COLO829 (cell line): ENCODE data around the gene TMEM117.
"Not testable (repeated sequence)": the region's sequence is repeated elsewhere in the genome, so short reads cannot be mapped to it uniquely, and the experiment has no call there.

Experiments
- DNase-seq: peaks from one replicate; pipeline ENCODE4 v3.0.0; 2012; ENCODE audit warnings: low spot score

Gene TMEM117

DNA sequence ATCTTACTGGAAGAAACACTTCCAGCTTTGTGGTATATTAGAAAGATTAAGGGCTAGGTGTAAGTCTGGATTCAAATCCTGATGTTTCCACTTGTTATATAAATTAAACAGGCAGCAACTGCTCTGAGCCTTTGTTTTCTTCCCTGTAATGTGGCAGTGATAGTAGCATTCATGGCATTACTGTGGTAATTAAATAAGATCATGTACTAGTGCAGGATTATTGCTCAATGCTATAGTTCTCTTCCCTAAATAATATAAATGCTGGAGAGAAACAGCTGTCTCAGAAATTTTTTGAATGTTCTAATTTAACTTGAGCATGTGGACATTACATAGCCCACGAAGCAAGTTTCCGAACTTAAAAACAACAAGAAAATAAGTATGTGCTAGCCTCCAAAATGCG is 5.4 kb downstream of the TMEM117 start:
- no peak for DNase-seq

DNA sequence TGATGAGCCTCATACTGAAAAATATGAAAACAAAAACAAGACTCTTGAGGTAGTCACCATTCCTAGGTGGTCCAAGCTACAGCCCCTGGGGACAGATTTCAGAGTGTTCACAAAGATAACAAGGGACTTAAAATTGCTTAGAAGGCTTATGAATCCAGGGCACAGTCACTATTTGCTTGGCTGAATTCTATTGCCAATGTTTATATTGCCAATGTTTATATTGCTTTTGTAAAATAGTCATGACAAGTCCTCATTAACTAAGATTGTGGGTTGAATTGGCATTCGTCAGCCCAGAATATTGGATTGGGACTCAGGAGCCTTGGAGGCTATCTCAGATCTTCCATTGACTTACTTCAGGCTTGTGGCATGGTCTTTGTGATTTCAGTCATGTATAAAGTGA is 6.4 kb downstream of the TMEM117 start:
- DNase-seq: no peak

- DNase-seq: not testable (repeated sequence)
Observed at GRCh38 chr12:43847425-43848225, 11.7 kb downstream of the TMEM117 start.

DNA sequence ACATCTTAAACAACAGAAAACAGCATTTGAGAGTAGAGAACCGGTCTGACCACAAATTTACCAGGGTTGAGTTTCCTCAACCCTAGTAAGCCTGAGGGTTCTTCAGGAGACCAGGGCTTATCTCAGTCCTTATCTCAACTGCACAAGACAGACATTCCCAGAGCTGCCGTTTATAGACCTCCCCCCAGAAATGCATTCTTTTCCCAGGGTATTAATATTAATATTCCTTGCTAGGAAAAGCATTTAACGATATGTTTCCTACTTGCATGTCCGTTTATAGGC is 12.3 kb downstream of the TMEM117 start:
- DNase-seq: no peak

DNA sequence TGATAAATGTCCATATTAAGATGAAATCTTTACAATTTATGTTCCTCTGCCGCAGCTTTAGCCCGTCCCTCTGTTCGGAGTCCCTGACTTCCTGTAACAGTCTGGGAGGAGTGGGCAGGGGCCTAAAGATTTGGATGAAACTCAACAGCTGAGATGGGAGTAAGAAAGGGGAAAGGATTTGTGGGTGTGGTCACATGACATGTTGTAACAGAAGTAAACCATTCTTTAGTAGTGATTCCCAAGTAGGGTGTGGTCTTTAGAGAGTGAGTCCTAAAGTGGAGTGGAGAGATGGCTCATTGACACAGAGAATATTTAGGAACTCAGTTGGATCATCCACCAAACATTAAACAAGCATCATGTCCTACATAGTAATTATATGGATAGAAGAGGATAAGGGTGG is 12.9 kb downstream of the TMEM117 start:
- DNase-seq: no peak

- peak; percentile 59 for DNase-seq
Observed at GRCh38 chr12:43852744-43853143, 16.9 kb downstream of the TMEM117 start.

GRCh38 chr12:43856972-43857371 is 21.1 kb downstream of the TMEM117 start:
- no peak for DNase-seq

DNA sequence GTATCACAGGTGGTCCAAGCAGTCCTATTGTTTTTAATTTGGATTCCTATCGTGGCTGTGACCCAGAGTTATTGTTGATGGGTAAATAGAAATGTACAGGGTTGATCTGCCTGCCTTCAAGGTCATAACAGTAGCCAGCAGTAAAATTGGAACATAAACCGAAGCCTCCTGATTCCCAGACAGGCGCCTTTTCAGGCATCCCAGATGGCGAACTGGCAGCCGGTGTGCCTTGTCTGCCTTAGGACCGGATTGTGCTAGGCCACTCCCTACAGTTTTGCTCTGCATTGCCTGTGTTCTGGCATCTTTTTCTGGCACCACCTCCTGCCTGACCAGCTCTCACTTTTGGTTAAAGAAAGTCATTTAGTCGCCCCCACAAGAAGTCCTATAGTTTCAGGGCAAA is 22.2 kb downstream of the TMEM117 start:
- DNase-seq: no peak

- no peak for DNase-seq
Observed at GRCh38 chr12:43858991-43859390, 23.1 kb downstream of the TMEM117 start.

DNA sequence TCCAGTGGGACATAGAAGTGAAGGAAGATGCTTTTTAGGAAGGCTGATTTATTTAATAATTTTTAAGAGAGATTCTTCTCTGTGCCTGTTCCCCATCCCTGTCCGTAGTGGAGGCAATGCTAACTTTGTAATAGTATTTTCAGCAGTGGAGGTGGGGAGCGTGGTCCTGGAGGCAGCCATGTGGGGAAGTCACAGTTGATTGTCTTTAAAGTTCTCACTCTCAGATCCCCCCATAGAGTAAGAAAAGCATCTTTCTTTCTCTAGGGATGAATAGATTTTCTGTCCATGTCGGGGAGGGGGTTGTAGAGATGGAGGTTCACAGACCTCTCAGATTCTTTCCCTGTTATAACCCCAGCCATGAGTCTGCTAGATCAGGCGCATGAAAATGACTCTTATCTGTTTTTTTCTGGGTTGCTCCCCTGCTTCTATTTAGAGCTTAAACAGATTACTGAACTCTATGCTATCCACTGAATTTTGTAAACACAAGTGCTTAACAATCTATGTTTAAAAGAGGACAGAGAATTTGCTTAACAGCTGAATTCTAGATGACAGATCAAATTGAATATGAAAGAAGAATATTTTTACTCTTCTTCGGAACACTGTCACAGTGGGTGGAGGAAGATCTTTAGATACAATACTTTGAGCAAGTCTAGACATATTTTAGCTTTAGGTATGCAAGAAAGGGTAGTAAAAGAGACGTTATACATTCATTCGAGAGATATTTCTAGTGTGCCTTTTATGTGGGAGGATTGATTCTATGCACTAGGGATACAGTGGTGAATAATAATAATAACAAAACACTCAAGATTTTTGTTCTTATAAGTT is 25.3 kb downstream of the TMEM117 start:
- DNase-seq: no peak

DNA sequence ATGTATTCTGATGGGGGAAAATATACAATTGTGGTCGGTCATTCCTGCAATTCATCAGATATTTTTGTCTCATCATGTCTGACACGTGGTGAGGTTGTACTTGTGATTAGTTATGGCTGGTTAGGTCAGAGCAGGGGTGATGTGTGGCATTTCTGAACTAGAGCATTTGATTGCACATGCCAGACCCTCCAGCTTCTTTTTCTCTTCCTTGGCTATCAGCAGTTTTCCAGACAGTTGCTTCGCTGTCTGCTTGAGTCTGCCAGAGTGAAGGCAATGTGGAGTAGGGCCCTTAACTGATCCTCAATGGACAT is 25.9 kb downstream of the TMEM117 start:
- DNase-seq: no peak

GRCh38 chr12:43863770-43864366 is 28.0 kb downstream of the TMEM117 start:
- DNase-seq: no peak

DNA sequence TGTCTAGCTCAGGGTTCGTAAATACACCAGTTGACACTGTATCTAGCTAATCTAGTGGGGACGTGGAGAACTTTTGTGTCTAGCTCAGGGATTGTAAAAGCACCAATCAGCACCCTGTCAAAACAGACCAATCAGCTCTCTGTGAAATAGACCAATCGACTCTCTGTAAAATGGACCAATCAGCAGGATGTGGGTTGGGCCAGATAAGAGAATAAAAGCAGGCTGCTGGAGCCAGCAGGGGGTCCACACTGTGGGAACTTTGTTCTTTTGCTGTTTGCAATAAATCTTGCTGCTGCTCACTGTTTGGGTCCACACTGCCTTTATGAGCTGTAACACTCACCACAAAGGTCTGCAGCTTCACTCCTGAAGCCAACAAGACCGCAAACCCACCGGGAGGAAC is 28.7 kb downstream of the TMEM117 start:
- not testable (repeated sequence) for DNase-seq

GRCh38 chr12:43869184-43869583 is 33.3 kb downstream of the TMEM117 start:
- DNase-seq: no peak

- DNase-seq: not testable (repeated sequence)
Observed at GRCh38 chr12:43869765-43870164, 33.9 kb downstream of the TMEM117 start.

DNA sequence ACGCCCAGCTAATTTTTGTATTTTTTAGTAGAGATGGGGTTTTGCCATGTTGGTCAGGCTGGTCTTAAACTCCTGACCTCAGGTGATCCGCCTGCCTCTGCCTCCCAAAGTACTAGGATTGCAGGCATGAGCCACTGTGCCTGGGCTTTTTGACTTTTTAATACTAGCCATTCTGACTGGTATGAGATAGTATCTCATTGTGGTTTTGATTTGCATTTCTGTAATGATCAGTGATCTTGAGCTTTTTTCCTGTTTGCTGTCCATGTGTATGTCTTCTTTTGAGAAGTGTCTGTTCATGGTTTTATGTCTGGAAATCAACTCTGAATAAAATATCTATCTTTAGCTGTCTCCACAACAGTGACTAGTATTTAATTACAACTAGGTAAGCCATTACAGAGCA is 35.4 kb downstream of the TMEM117 start:
- not testable (repeated sequence) for DNase-seq

- DNase-seq: no peak
Observed at GRCh38 chr12:43872396-43872795, 36.5 kb downstream of the TMEM117 start.

- no peak for DNase-seq
Observed at GRCh38 chr12:43878050-43878449, 42.2 kb downstream of the TMEM117 start.

- no peak for DNase-seq
Observed at GRCh38 chr12:43880547-43880946, 44.7 kb downstream of the TMEM117 start.

DNA sequence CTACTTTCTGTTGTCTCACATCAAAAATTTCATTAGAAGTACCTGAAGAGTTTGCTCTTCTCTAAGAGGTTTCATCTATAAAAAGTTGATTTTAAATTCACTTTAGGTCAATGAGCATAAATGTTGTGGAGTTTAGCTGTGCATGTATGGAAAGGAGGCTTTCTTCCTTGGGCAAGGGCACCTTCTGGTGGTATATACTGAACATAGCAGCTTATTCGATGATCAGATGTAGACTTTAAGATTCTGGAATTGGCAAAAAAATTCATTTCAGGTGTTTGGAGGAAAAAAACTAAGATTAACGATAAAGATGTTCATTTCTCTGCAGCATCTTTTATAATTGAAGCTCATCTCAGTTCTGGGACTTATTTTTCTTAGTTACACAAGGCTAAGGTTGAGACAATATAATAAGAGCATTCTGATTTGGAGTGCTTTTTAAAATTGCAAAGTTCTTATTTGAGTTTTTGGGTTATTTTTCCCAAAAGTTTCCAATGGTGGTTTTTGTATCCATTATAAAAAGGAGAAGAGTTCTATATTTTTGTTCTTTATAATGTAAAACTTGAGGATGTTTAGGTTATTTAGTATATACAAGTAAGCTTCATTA is 46.8 kb downstream of the TMEM117 start:
- DNase-seq: peak; percentile 46

GRCh38 chr12:43883311-43883710 is 47.4 kb downstream of the TMEM117 start:
- no peak for DNase-seq

DNA sequence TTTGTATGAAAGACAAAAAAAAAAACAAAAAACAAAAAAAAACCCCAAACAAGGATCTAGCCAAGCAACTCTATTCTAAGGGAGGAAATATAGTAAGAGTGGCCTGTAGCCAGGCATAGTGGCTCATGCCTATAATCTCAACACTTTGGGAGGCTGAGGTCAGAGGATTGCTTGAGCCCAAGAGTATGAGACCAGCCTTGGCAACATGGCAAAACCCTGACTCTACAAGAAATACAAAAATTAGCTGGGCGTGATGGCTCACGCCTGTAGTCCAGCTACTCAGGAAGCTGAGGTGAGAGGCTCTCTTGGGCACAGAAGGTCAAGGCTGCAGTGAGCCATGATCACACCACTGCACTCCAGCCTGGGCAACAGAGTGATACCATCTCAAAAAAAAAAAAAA is 47.9 kb downstream of the TMEM117 start:
- DNase-seq: no peak
